ENCODE data around the gene TBCC.

DNA sequence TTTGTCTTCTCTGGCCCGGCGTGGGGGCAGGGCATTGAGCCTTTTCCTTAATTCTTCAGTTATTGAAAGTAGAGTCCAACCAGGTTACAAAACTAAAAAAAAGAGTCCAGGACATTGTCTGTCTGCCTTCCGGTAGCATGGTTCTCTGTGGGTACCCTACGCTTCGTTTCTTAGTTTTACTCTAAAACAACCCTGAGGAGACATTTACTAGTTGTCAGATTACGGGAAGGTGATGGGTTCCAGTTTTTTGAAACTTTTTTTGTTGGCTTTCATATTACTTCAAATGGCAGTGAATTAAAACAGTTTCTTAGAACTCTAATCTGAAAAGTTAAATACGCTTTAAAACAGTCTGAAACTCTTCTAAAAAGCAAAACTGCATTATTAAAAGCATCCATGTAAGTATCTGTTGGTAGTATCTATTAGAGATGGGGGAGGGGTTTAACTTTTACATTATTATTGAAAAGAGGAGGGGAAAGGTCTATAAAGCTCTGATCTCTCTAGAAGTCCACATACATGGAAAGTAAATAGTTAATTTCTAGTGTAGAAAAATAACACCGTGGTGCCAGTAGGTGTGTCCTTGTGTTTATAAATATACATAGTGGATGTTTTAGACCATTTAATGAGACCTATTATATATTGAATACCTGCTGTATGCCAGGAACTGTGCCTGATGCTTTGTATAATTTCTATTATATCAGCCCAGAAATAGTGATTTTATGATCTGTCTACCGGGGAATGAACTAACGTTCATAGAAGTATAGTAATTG, 38.2 kb upstream of the TBCC start:
- TF ChIP-seq, protein P1, sequence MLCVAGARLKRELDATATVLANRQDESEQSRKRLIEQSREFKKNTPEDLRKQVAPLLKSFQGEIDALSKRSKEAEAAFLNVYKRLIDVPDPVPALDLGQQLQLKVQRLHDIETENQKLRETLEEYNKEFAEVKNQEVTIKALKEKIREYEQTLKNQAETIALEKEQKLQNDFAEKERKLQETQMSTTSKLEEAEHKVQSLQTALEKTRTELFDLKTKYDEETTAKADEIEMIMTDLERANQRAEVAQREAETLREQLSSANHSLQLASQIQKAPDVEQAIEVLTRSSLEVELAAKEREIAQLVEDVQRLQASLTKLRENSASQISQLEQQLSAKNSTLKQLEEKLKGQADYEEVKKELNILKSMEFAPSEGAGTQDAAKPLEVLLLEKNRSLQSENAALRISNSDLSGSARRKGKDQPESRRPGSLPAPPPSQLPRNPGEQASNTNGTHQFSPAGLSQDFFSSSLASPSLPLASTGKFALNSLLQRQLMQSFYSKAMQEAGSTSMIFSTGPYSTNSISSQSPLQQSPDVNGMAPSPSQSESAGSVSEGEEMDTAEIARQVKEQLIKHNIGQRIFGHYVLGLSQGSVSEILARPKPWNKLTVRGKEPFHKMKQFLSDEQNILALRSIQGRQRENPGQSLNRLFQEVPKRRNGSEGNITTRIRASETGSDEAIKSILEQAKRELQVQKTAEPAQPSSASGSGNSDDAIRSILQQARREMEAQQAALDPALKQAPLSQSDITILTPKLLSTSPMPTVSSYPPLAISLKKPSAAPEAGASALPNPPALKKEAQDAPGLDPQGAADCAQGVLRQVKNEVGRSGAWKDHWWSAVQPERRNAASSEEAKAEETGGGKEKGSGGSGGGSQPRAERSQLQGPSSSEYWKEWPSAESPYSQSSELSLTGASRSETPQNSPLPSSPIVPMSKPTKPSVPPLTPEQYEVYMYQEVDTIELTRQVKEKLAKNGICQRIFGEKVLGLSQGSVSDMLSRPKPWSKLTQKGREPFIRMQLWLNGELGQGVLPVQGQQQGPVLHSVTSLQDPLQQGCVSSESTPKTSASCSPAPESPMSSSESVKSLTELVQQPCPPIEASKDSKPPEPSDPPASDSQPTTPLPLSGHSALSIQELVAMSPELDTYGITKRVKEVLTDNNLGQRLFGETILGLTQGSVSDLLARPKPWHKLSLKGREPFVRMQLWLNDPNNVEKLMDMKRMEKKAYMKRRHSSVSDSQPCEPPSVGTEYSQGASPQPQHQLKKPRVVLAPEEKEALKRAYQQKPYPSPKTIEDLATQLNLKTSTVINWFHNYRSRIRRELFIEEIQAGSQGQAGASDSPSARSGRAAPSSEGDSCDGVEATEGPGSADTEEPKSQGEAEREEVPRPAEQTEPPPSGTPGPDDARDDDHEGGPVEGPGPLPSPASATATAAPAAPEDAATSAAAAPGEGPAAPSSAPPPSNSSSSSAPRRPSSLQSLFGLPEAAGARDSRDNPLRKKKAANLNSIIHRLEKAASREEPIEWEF (IDR thresholded peaks at IDR 0.05; ENCODE audit: insufficient replicate concordance, low read depth, low read length): no peak
- no peak for TF ChIP-seq USF2 (IDR thresholded peaks at IDR 0.05; ENCODE audit: borderline replicate concordance, low read depth, low read length)
- TF ChIP-seq ZZZ3 (IDR thresholded peaks at IDR 0.05; ENCODE audit: control insufficient read depth, insufficient read length, low read depth): no peak
